ENCODE results near the gene TRIM27.

- no peak for TF ChIP-seq POLR2A (IDR thresholded peaks at IDR 0.05)
- TF ChIP-seq CTCF (IDR thresholded peaks at IDR 0.05): no peak
- no peak for TF ChIP-seq POLR2AphosphoS5 (IDR thresholded peaks at IDR 0.05)
- no peak for TF ChIP-seq EP300 (IDR thresholded peaks at IDR 0.05)
Measured at GRCh38 chr6:28960846-28961500, 37.2 kb upstream of the TRIM27 start.
